Measurements from ENCODE around the gene NUP133. TPM values are rescaled to one million over a fixed set of nuclear protein-coding genes. Genes with fewer than 3 reads are reported as not detected.
A peak's percentile ranks its signal among the peaks of the same experiment; 100 is the strongest.

Gene NUP133
- total and polyA plus RNA-seq, 10 of the 15 experiments (the other 5 are each of a cell fraction or from before 2014, with no cell fraction given) = 10.9 to 45.4 (median 29.2) TPM

DNA sequence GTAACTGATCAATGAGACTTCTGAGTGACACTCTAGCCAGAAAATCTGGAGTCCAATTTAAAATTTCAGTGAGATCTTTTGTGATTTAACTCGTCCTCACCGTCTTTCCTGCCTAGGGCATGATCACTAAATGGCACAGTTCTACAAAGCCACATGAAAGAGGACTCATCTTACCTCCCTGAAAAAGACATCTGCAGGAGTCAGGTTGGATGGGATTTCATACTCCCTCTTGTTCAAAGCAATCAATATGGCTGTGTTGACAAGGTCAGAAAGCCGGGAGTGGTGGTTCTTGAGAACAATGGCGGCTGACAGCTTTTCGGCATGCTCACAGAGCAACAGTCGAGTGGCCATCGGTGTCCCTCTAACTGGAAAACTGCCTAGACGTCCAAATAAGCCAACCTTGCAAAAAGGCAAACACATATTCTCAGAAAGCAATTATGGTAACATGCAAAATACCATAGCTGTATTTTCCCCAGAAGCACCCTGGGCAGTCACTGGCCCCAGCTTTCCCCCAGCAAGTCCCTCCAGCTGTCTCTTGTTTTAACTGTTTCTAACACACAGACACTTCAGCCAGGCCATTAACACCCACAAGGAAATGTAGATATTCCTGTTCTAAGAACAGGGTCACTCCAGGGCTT lies 37.6 kb downstream of the NUP133 start:
- CTCF ChIA-PET = interaction anchor here (1.3 kb wide), 1 partner anchor 212 kb away, joined by 6 read pairs; no protein-coding TSS in a partner anchor
- Histone ChIP-seq H3K4me2 (ENCODE audit: control insufficient read depth, insufficient read depth) (no peak overlapping the region), H3K27me3 (replicated peaks in 1 of 2; ENCODE audit: control insufficient read depth in 2 of 2, insufficient read depth in 2 of 2, low read length in 1 of 2) (no peaks in the 10 kb centered on the region), H4K20me1 (ENCODE audit: control insufficient read depth, insufficient read depth) (no peaks in the 10 kb centered on the region; the same call in 1 of the 2 replicates), H3K9me3 (replicated peaks; ENCODE audit: control insufficient read depth, insufficient read depth, low read length) (no peaks in the 10 kb centered on the region), H3K4me1 (ENCODE audit: control insufficient read depth, insufficient read depth, low read length) (no peaks in the 10 kb centered on the region), H3K36me3 (ENCODE audit: control insufficient read depth in 2 of 2, insufficient read depth in 2 of 2, low read length in 1 of 2) (peaks cover 8 to 24% of the 10 kb centered on the region in 2 experiments), H2AFZ (ENCODE audit: control insufficient read depth, low read depth, low read length) (no peak overlapping the region), H3K4me3 (no peak overlapping the region), H3K9ac (ENCODE audit: control insufficient read depth, insufficient read depth, low read length) (no peak overlapping the region), H3K27ac (ENCODE audit: control insufficient read depth, insufficient read depth) (no peak overlapping the region), H3K79me2 (ENCODE audit: control insufficient read depth, insufficient read depth, low read length) (no peaks in the 10 kb centered on the region)
- POLR2A ChIA-PET = no interaction called here
- TF ChIP-seq POLR2AphosphoS2 (IDR thresholded peaks at IDR 0.05; ENCODE audit: low read depth, low read length) = no peak
- TF ChIP-seq IKZF2 (IDR thresholded peaks at IDR 0.05) = no peak
- no peak for TF ChIP-seq ZNF24 (IDR thresholded peaks at IDR 0.05)
- TF ChIP-seq IRF4 (IDR thresholded peaks at IDR 0.05; ENCODE audit: low read depth, low read length) = no peak
- intact Hi-C loops (cut with micrococcal nuclease; ENCODE audit: unreplicated experiment) (no loop called here), in situ Hi-C loops (cut with MboI) (no loop called here)
- no peak for FAIRE-seq
- RAD21 ChIA-PET (ENCODE audit: unreplicated experiment) = interaction anchor here (1.1 kb wide), 1 partner anchor 11 kb away, joined by 3 read pairs; no protein-coding TSS in a partner anchor
- no peak for ATAC-seq
- WGBS (ENCODE audit: insufficient coverage, insufficient replicate concordance, low lambda C conversion rate, missing lambda C conversion rate) = 90% methylated on average over 8 of the region's 8 CpGs
- no peak for DNase-seq (ENCODE audit: low read depth, low spot score)
- no TSS peak for BruUV-seq (replicated peaks)
- SMC1A ChIA-PET (ENCODE audit: uncharacterized antibody, unreplicated experiment) = no interaction called here

DNA sequence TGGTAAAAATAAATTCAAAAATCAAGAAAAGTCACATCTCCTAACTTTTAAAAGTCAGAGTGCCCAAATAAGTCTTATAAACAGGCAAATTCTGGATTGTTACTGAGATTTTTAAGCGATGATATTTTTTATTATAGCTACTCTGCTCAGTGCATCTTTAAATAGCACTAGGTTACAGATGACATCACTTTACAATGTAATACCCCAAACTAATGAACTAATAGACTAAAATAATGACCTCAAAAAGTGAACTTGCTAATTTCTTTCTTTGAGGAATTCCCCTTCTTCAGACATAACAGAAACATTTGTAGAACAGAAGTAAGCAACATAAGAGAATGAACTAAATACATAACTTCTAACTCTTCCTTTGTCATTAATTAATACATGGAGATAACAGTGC lies 41.3 kb downstream of the NUP133 start:
- WGBS (ENCODE audit: insufficient coverage, insufficient replicate concordance, low lambda C conversion rate, missing lambda C conversion rate) = 100% methylated on average over 1 of the region's 1 CpG

More for the DNA sequence above, 41.3 kb downstream of the NUP133 start:
- DNase-seq (ENCODE audit: low read depth, low spot score) (no peak), FAIRE-seq (no peak), ATAC-seq (no peak)
- Histone ChIP-seq H3K9ac (ENCODE audit: control insufficient read depth, insufficient read depth, low read length) (no peak overlapping the region), H4K20me1 (ENCODE audit: control insufficient read depth, insufficient read depth) (no peaks in the 10 kb centered on the region; the same call in 1 of the 2 replicates), H3K27me3 (replicated peaks in 1 of 2; ENCODE audit: control insufficient read depth in 2 of 2, insufficient read depth in 2 of 2, low read length in 1 of 2) (no peaks in the 10 kb centered on the region), H3K4me1 (ENCODE audit: control insufficient read depth, insufficient read depth, low read length) (no peaks in the 10 kb centered on the region), H3K9me3 (replicated peaks; ENCODE audit: control insufficient read depth, insufficient read depth, low read length) (no peaks in the 10 kb centered on the region), H3K27ac (ENCODE audit: control insufficient read depth, insufficient read depth) (no peak overlapping the region), H2AFZ (ENCODE audit: control insufficient read depth, low read depth, low read length) (no peak overlapping the region), H3K4me2 (ENCODE audit: control insufficient read depth, insufficient read depth) (no peak overlapping the region), H3K4me3 (no peak overlapping the region), H3K79me2 (ENCODE audit: control insufficient read depth, insufficient read depth, low read length) (no peaks in the 10 kb centered on the region), H3K36me3 (ENCODE audit: control insufficient read depth in 2 of 2, insufficient read depth in 2 of 2, low read length in 1 of 2) (peaks cover 9 to 27% of the 10 kb centered on the region in 2 experiments)
- intact Hi-C loops (cut with micrococcal nuclease; ENCODE audit: unreplicated experiment) = no loop called here
- TF ChIP-seq, protein P1, sequence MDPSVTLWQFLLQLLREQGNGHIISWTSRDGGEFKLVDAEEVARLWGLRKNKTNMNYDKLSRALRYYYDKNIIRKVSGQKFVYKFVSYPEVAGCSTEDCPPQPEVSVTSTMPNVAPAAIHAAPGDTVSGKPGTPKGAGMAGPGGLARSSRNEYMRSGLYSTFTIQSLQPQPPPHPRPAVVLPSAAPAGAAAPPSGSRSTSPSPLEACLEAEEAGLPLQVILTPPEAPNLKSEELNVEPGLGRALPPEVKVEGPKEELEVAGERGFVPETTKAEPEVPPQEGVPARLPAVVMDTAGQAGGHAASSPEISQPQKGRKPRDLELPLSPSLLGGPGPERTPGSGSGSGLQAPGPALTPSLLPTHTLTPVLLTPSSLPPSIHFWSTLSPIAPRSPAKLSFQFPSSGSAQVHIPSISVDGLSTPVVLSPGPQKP (IDR thresholded peaks at IDR 0.05; ENCODE audit: low read depth, low read length) = no peak
- TF ChIP-seq IRF4 (IDR thresholded peaks at IDR 0.05; ENCODE audit: low read depth, low read length) = no peak
- TF ChIP-seq, protein P2, sequence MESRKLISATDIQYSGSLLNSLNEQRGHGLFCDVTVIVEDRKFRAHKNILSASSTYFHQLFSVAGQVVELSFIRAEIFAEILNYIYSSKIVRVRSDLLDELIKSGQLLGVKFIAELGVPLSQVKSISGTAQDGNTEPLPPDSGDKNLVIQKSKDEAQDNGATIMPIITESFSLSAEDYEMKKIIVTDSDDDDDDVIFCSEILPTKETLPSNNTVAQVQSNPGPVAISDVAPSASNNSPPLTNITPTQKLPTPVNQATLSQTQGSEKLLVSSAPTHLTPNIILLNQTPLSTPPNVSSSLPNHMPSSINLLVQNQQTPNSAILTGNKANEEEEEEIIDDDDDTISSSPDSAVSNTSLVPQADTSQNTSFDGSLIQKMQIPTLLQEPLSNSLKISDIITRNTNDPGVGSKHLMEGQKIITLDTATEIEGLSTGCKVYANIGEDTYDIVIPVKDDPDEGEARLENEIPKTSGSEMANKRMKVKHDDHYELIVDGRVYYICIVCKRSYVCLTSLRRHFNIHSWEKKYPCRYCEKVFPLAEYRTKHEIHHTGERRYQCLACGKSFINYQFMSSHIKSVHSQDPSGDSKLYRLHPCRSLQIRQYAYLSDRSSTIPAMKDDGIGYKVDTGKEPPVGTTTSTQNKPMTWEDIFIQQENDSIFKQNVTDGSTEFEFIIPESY (IDR thresholded peaks at IDR 0.05) = no peak
- TF ChIP-seq CREB1 (IDR thresholded peaks at IDR 0.05; ENCODE audit: low read depth) = peak; percentile 57; the same call in 1 of the 2 replicates
- TF ChIP-seq ATF7 (IDR thresholded peaks at IDR 0.05; ENCODE audit: low read depth) = 0 out of 2 replicates have a peak, but pooled peaks have one; percentile 40
- ChIA-PET RAD21 (ENCODE audit: unreplicated experiment) (no interaction called here), POLR2A (no interaction called here), SMC1A (ENCODE audit: uncharacterized antibody, unreplicated experiment) (interaction anchor here (1.2 to 2.3 kb wide), 3 partner anchors 10 to 15 kb away, joined by 3 to 13 read pairs (median 4); no protein-coding TSS in a partner anchor), CTCF (interaction anchor here (1.5 to 3.6 kb wide), 4 partner anchors 9 to 210 kb away, joined by 4 to 19 read pairs (median 8); no protein-coding TSS in a partner anchor)
- no TSS peak for BruUV-seq (replicated peaks)
- in situ Hi-C loops (cut with MboI) = no loop called here
